NCI-H1930 (cell line): Measurements from ENCODE around the gene SLC35F3.

Source experiments
- DNase-seq, 2 experiments: peaks; one replicate each; lab custom pipeline; 2025; lab: John Stamatoyannopoulos, UW

Gene SLC35F3

GRCh38 chr1:234256359-234256758 lies 351.9 kb downstream of the SLC35F3 start:
- no peak for DNase-seq

- no peak for DNase-seq
Observed at GRCh38 chr1:234258071-234258470, 353.6 kb downstream of the SLC35F3 start.

- DNase-seq = no peak
Observed at GRCh38 chr1:234260578-234260977, 356.1 kb downstream of the SLC35F3 start.

- DNase-seq = no peak
Observed at GRCh38 chr1:234261545-234261944, 357.1 kb downstream of the SLC35F3 start.

- DNase-seq = no peak
Observed at GRCh38 chr1:234262007-234262753, 357.7 kb downstream of the SLC35F3 start.

GRCh38 chr1:234262754-234263105 lies 358.3 kb downstream of the SLC35F3 start:
- no peak for DNase-seq

GRCh38 chr1:234264832-234265231 lies 360.4 kb downstream of the SLC35F3 start:
- no peak for DNase-seq

- DNase-seq = no peak
Observed at GRCh38 chr1:234265321-234265720, 360.8 kb downstream of the SLC35F3 start.

- DNase-seq = no peak
Observed at GRCh38 chr1:234265861-234266260, 361.4 kb downstream of the SLC35F3 start.

- DNase-seq = no peak
Observed at GRCh38 chr1:234270093-234270492, 365.6 kb downstream of the SLC35F3 start.

- DNase-seq = no peak
Observed at GRCh38 chr1:234270581-234271242, 366.2 kb downstream of the SLC35F3 start.

GRCh38 chr1:234271243-234271606 lies 366.7 kb downstream of the SLC35F3 start:
- DNase-seq = no peak

GRCh38 chr1:234272656-234273312 lies 368.3 kb downstream of the SLC35F3 start:
- no peak for DNase-seq

- DNase-seq = no peak
Observed at GRCh38 chr1:234273981-234274380, 369.5 kb downstream of the SLC35F3 start.

GRCh38 chr1:234276151-234276788 lies 371.8 kb downstream of the SLC35F3 start:
- DNase-seq = no peak

GRCh38 chr1:234277161-234277868 lies 372.8 kb downstream of the SLC35F3 start:
- DNase-seq = no peak

- DNase-seq = no peak
Observed at GRCh38 chr1:234279021-234279420, 374.5 kb downstream of the SLC35F3 start.

- no peak for DNase-seq
Observed at GRCh38 chr1:234280500-234280899, 376.0 kb downstream of the SLC35F3 start.

GRCh38 chr1:234281826-234282489 lies 377.5 kb downstream of the SLC35F3 start:
- DNase-seq = no peak

- DNase-seq = no peak
Observed at GRCh38 chr1:234286206-234286605, 381.7 kb downstream of the SLC35F3 start.

GRCh38 chr1:234288946-234289345 lies 384.5 kb downstream of the SLC35F3 start:
- no peak for DNase-seq
